Measurements from ENCODE around the gene SMARCA4.

DNA sequence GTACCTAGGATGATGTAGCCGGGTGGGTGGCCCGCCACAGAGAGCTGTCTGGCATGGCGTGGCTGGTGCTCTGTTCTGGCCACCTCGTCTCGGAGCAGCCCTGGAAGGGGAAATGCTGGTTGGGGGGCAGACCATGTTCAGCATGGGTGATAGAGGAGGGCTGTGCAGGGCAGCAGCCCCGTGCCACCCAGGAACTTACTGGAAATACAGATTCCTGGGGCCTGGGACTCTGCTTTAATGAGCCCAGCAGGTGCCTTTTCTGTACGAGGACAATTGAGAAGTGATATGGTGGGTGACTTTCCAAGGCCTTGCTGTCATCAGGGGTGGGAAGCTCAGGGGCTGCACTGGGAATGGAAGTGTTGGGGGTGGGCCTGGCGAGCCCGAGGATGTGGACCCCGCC, 24.7 kb downstream of the SMARCA4 start:
- TF ChIP-seq CTCF (IDR thresholded peaks at IDR 0.05) = no peak
- no peak for TF ChIP-seq POLR2A (IDR thresholded peaks at IDR 0.05)

Measured in lower leg skin (tissue), 3 donors.